Measurements from ENCODE around the gene CNGA3. TPM values are rescaled to one million over a fixed set of nuclear protein-coding genes. Genes with fewer than 3 reads are reported as not detected.
"Not testable (repeated sequence)": the region's sequence is repeated elsewhere in the genome, so short reads cannot be mapped to it uniquely, and the experiment has no call there.

The CNGA3 gene
- total RNA-seq, 4 donors from 2014 or later, result 0.09 TPM; not detected in 3

GRCh38 chr2:98313492-98314250 lies 32.6 kb upstream of the CNGA3 start:
- intact Hi-C loops (cut with DNase I; ENCODE audit: low total_unique reads), result no loop called here
- in situ Hi-C loops (cut with MboI; ENCODE audit: low sequenced_read_pairs in 4 of 4), result no loop called here
- no peaks in the 10 kb centered on the region for H3K9me3 ChIP-seq
- no peaks in the 10 kb centered on the region for H3K4me1 ChIP-seq
- DNase-seq (no peak), ATAC-seq (no peak)
- TF ChIP-seq POLR2A (IDR thresholded peaks at IDR 0.05), result no peak
- TF ChIP-seq, protein P1, sequence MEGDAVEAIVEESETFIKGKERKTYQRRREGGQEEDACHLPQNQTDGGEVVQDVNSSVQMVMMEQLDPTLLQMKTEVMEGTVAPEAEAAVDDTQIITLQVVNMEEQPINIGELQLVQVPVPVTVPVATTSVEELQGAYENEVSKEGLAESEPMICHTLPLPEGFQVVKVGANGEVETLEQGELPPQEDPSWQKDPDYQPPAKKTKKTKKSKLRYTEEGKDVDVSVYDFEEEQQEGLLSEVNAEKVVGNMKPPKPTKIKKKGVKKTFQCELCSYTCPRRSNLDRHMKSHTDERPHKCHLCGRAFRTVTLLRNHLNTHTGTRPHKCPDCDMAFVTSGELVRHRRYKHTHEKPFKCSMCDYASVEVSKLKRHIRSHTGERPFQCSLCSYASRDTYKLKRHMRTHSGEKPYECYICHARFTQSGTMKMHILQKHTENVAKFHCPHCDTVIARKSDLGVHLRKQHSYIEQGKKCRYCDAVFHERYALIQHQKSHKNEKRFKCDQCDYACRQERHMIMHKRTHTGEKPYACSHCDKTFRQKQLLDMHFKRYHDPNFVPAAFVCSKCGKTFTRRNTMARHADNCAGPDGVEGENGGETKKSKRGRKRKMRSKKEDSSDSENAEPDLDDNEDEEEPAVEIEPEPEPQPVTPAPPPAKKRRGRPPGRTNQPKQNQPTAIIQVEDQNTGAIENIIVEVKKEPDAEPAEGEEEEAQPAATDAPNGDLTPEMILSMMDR (IDR thresholded peaks at IDR 0.05 in 4 of 5, conservative IDR thresholded peaks at IDR 0.05 in 1 of 5), result no peak
- no peak overlapping the region for H3K4me3 ChIP-seq
- H3K27ac ChIP-seq, result no peak overlapping the region
- H3K27me3 ChIP-seq, result no peaks in the 10 kb centered on the region
- H3K36me3 ChIP-seq, result no peaks in the 10 kb centered on the region

DNA sequence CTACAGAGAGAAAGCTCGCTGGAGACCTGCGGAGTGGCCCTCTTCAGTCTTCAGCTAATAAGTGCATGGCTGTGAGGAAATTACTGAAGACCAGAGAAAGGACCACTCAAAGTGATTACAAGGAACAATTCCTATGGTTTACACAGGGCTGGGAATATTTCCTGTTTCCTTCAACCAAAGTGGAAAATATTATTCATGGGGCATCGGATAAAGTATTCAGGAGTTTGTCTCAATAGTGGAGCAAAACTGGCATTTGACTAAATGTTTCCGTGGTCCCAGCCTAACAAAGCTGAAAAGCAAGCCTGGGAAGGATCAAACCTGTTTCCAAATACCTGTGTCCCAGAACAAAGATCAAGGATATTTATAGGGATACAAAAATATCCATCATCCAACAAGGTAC lies 32.0 kb upstream of the CNGA3 start:
- Histone ChIP-seq H3K27ac (no peak overlapping the region), H3K4me1 (no peaks in the 10 kb centered on the region), H3K9me3 (no peaks in the 10 kb centered on the region), H3K27me3 (no peaks in the 10 kb centered on the region), H3K36me3 (no peaks in the 10 kb centered on the region), H3K4me3 (no peak overlapping the region)
- no peak for TF ChIP-seq POLR2A (IDR thresholded peaks at IDR 0.05)
- TF ChIP-seq, protein P1 (IDR thresholded peaks at IDR 0.05 in 4 of 5, conservative IDR thresholded peaks at IDR 0.05 in 1 of 5), result no peak
- DNase-seq (no peak), ATAC-seq (no peak)
- intact Hi-C loops (cut with DNase I; ENCODE audit: low total_unique reads), result no loop called here
- in situ Hi-C loops (cut with MboI; ENCODE audit: low sequenced_read_pairs in 4 of 4), result no loop called here

DNA sequence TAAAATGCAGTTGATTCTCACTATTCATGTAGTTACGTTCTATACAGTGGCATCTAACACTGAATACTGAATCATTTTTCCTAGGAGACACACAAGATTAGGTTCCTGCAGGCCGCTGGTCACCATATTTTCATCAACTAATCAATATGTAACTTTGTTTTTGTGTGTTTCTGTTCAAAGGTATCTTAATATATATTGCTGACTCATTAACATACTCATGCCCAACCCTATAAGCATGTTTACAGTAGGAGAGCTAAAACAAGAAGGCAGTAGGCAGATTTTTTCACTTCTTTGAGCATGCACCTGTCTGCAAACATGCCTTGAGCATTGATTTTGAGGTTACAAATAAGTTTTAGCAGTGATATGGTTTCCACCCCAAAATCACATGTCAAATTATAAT lies 30.3 kb upstream of the CNGA3 start:
- intact Hi-C loops (cut with DNase I; ENCODE audit: low total_unique reads), result no loop called here
- no peak for DNase-seq

GRCh38 chr2:98317214-98317613 lies 29.0 kb upstream of the CNGA3 start:
- TF ChIP-seq, protein P1 (IDR thresholded peaks at IDR 0.05 in 4 of 5, conservative IDR thresholded peaks at IDR 0.05 in 1 of 5), result no peak
- no peak for TF ChIP-seq POLR2A (IDR thresholded peaks at IDR 0.05)
- Histone ChIP-seq H3K36me3 (no peaks in the 10 kb centered on the region), H3K27ac (no peak overlapping the region), H3K27me3 (no peaks in the 10 kb centered on the region), H3K4me1 (no peaks in the 10 kb centered on the region), H3K4me3 (no peak overlapping the region), H3K9me3 (no peaks in the 10 kb centered on the region)
- intact Hi-C loops (cut with DNase I; ENCODE audit: low total_unique reads) (no loop called here), in situ Hi-C loops (cut with MboI; ENCODE audit: low sequenced_read_pairs in 4 of 4) (no loop called here)
- DNase-seq, result no peak
- no peak for ATAC-seq

More for the DNA sequence above, 30.3 kb upstream of the CNGA3 start:
- in situ Hi-C loops (cut with MboI; ENCODE audit: low sequenced_read_pairs in 4 of 4), result no loop called here
- no peak overlapping the region for H3K4me3 ChIP-seq
- TF ChIP-seq, protein P1 (IDR thresholded peaks at IDR 0.05 in 4 of 5, conservative IDR thresholded peaks at IDR 0.05 in 1 of 5), result no peak
- no peak for TF ChIP-seq POLR2A (IDR thresholded peaks at IDR 0.05)
- H3K27me3 ChIP-seq, result no peaks in the 10 kb centered on the region
- H3K4me1 ChIP-seq, result no peaks in the 10 kb centered on the region
- no peaks in the 10 kb centered on the region for H3K36me3 ChIP-seq
- H3K27ac ChIP-seq, result no peak overlapping the region
- H3K9me3 ChIP-seq, result no peaks in the 10 kb centered on the region
- ATAC-seq, result no peak

- intact Hi-C loops (cut with DNase I; ENCODE audit: low total_unique reads); H3K9me3 ChIP-seq; H3K27me3 ChIP-seq; DNase-seq; H3K4me1 ChIP-seq; in situ Hi-C loops (cut with MboI; ENCODE audit: low sequenced_read_pairs in 4 of 4); H3K27ac ChIP-seq; H3K4me3 ChIP-seq; H3K36me3 ChIP-seq; ATAC-seq: not testable (repeated sequence)
Observed at GRCh38 chr2:98320171-98320570, 26.1 kb upstream of the CNGA3 start.

All from gastrocnemius medialis (tissue), 4 donors.